Measurements from ENCODE around the gene SPATA16. TPM values are rescaled to one million over a fixed set of nuclear protein-coding genes. Genes with fewer than 3 reads are reported as not detected.

SPATA16 gene
- total and polyA plus RNA-seq, 2 donors (not counting 1 experiment from before 2014, with no cell fraction given), result not detected

GRCh38 chr3:173004681-173005080 lies 136.4 kb downstream of the SPATA16 start:
- no peak for TF ChIP-seq EZH2 (IDR thresholded peaks at IDR 0.05; ENCODE audit: borderline replicate concordance, insufficient read depth, low read depth, low read length, poor library complexity, severe bottlenecking)
- TF ChIP-seq, protein P1, sequence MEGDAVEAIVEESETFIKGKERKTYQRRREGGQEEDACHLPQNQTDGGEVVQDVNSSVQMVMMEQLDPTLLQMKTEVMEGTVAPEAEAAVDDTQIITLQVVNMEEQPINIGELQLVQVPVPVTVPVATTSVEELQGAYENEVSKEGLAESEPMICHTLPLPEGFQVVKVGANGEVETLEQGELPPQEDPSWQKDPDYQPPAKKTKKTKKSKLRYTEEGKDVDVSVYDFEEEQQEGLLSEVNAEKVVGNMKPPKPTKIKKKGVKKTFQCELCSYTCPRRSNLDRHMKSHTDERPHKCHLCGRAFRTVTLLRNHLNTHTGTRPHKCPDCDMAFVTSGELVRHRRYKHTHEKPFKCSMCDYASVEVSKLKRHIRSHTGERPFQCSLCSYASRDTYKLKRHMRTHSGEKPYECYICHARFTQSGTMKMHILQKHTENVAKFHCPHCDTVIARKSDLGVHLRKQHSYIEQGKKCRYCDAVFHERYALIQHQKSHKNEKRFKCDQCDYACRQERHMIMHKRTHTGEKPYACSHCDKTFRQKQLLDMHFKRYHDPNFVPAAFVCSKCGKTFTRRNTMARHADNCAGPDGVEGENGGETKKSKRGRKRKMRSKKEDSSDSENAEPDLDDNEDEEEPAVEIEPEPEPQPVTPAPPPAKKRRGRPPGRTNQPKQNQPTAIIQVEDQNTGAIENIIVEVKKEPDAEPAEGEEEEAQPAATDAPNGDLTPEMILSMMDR (IDR thresholded peaks at IDR 0.05), result no peak
- ATAC-seq (ENCODE audit: low read depth) (no peak), DNase-seq (no peak)
- Histone ChIP-seq H3K4me1 (ENCODE audit: control insufficient read depth in 2 of 2, insufficient read depth in 2 of 2, low read length in 2 of 2) (no peaks in the 10 kb centered on the region), H3K4me2 (replicated peaks; ENCODE audit: low read depth, low read length, poor library complexity, severe bottlenecking) (no peak overlapping the region), H3K9ac (ENCODE audit: low read length) (no peak overlapping the region), H4K20me1 (ENCODE audit: control insufficient read depth, insufficient read depth, low read length, poor library complexity, severe bottlenecking) (no peaks in the 10 kb centered on the region), H3K27ac (ENCODE audit: low read length in 2 of 2) (no peak overlapping the region), H3K9me3 (ENCODE audit: control extremely low read depth in 1 of 3, control insufficient read depth in 2 of 3, insufficient read depth in 1 of 3, low read length in 2 of 3) (no peaks in the 10 kb centered on the region), H2AFZ (ENCODE audit: insufficient read depth, low read depth, low read length, poor library complexity, severe bottlenecking) (no peak overlapping the region), H3K79me2 (ENCODE audit: control insufficient read depth, insufficient read depth, low read length) (no peaks in the 10 kb centered on the region), H3K4me3 (ENCODE audit: control extremely low read depth in 1 of 5, extremely low read depth in 1 of 5, insufficient read depth in 1 of 5, low read depth in 2 of 5, low read length in 4 of 5) (no peak overlapping the region), H3K27me3 (replicated peaks in 1 of 4; ENCODE audit: control extremely low read depth in 1 of 4, control insufficient read depth in 3 of 4, insufficient read depth in 4 of 4, low read length in 3 of 4) (no peaks in the 10 kb centered on the region), H3K36me3 (replicated peaks in 1 of 2; ENCODE audit: control extremely low read depth in 1 of 2, control insufficient read depth in 1 of 2, extremely low read depth in 1 of 2, insufficient read depth in 2 of 2, low read length in 1 of 2) (no peaks in the 10 kb centered on the region)
- H3K4me1 Mint-ChIP-seq, result no peaks in the 10 kb centered on the region
- CTCF ChIA-PET, result no interaction called here
- WGBS (ENCODE audit: insufficient coverage), result 83% methylated on average over 2 of the region's 6 CpGs
- intact Hi-C loops (cut with micrococcal nuclease), result no loop called here
- POLR2A ChIA-PET, result no interaction called here
- H3K9me3 Mint-ChIP-seq (ENCODE audit: insufficient read depth), result no peaks in the 10 kb centered on the region
- H3K27ac Mint-ChIP-seq, result no peak overlapping the region
- H3K4me3 Mint-ChIP-seq, result no peak overlapping the region
- H3K27me3 Mint-ChIP-seq, result no peaks in the 10 kb centered on the region

- no peaks in the 10 kb centered on the region for H4K20me1 ChIP-seq (ENCODE audit: control insufficient read depth, insufficient read depth, low read length, poor library complexity, severe bottlenecking)
- H3K79me2 ChIP-seq (ENCODE audit: control insufficient read depth, insufficient read depth, low read length), result no peaks in the 10 kb centered on the region
- no peak overlapping the region for H3K9ac ChIP-seq (ENCODE audit: low read length)
- H2AFZ ChIP-seq (ENCODE audit: insufficient read depth, low read depth, low read length, poor library complexity, severe bottlenecking), result no peak overlapping the region
- H3K4me1 ChIP-seq (ENCODE audit: control insufficient read depth in 2 of 2, insufficient read depth in 2 of 2, low read length in 2 of 2), result no peaks in the 10 kb centered on the region
- ChIA-PET CTCF (no interaction called here), POLR2A (no interaction called here)
- no peaks in the 10 kb centered on the region for H3K36me3 ChIP-seq (replicated peaks in 1 of 2; ENCODE audit: control extremely low read depth in 1 of 2, control insufficient read depth in 1 of 2, extremely low read depth in 1 of 2, insufficient read depth in 2 of 2, low read length in 1 of 2)
- H3K27me3 Mint-ChIP-seq, result no peaks in the 10 kb centered on the region
- H3K4me1 Mint-ChIP-seq, result no peaks in the 10 kb centered on the region
- ATAC-seq (ENCODE audit: low read depth), result no peak
- H3K9me3 ChIP-seq (ENCODE audit: control extremely low read depth in 1 of 3, control insufficient read depth in 2 of 3, insufficient read depth in 1 of 3, low read length in 2 of 3), result no peaks in the 10 kb centered on the region
- H3K4me2 ChIP-seq (replicated peaks; ENCODE audit: low read depth, low read length, poor library complexity, severe bottlenecking), result no peak overlapping the region
- H3K27ac Mint-ChIP-seq, result no peak overlapping the region
- H3K9me3 Mint-ChIP-seq (ENCODE audit: insufficient read depth), result no peaks in the 10 kb centered on the region
- TF ChIP-seq EZH2 (IDR thresholded peaks at IDR 0.05; ENCODE audit: borderline replicate concordance, insufficient read depth, low read depth, low read length, poor library complexity, severe bottlenecking), result no peak
- TF ChIP-seq, protein P1 (IDR thresholded peaks at IDR 0.05), result no peak
- no peak overlapping the region for H3K4me3 ChIP-seq (ENCODE audit: control extremely low read depth in 1 of 5, extremely low read depth in 1 of 5, insufficient read depth in 1 of 5, low read depth in 2 of 5, low read length in 4 of 5)
- no peak overlapping the region for H3K4me3 Mint-ChIP-seq
- H3K27me3 ChIP-seq (replicated peaks in 1 of 4; ENCODE audit: control extremely low read depth in 1 of 4, control insufficient read depth in 3 of 4, insufficient read depth in 4 of 4, low read length in 3 of 4), result no peaks in the 10 kb centered on the region
- no peak overlapping the region for H3K27ac ChIP-seq (ENCODE audit: low read length in 2 of 2)
- intact Hi-C loops (cut with micrococcal nuclease), result no loop called here
- no peak for DNase-seq
- WGBS (ENCODE audit: insufficient coverage), result no CpG with 5 or more reads among the region's 3 CpGs
These were observed 137.1 kb downstream of the SPATA16 start for GRCh38 chr3:173003956-173004355.

All from B cell (primary cell).